ENCODE measurements around the gene ACP2.

The ACP2 gene

GRCh38 chr11:47248664-47249377 is at the start of gene ACP2:
TSS of gene ACP2 (minus strand) at chr11:47248814. CDS start at chr11:47248789, 25 bp downstream.
- DNase-seq, result peak; percentile 63

- DNase-seq, result no peak
These were observed 47.4 kb upstream of the ACP2 start for GRCh38 chr11:47296045-47296444.

- no peak for DNase-seq
These were observed 46.8 kb upstream of the ACP2 start for GRCh38 chr11:47295385-47295784.

GRCh38 chr11:47289856-47290255 is 41.2 kb upstream of the ACP2 start:
- no peak for DNase-seq

GRCh38 chr11:47288066-47288465 is 39.5 kb upstream of the ACP2 start:
- no peak for DNase-seq

- DNase-seq, result no peak
These were observed 37.6 kb upstream of the ACP2 start for GRCh38 chr11:47285969-47286770.

- no peak for DNase-seq
These were observed 35.5 kb upstream of the ACP2 start for GRCh38 chr11:47284151-47284550.

GRCh38 chr11:47282462-47282861 is 33.8 kb upstream of the ACP2 start:
- DNase-seq, result no peak

- no peak for DNase-seq
These were observed 32.2 kb upstream of the ACP2 start for GRCh38 chr11:47280860-47281259.

- DNase-seq, result no peak
These were observed 31.5 kb upstream of the ACP2 start for GRCh38 chr11:47280099-47280498.

GRCh38 chr11:47278769-47279168 is 30.2 kb upstream of the ACP2 start:
- DNase-seq, result no peak

- DNase-seq, result no peak
These were observed 29.4 kb upstream of the ACP2 start for GRCh38 chr11:47278058-47278457.

- no peak for DNase-seq
These were observed 28.3 kb upstream of the ACP2 start for GRCh38 chr11:47276923-47277322.

- DNase-seq, result no peak
These were observed 26.1 kb upstream of the ACP2 start for GRCh38 chr11:47274495-47275235.

- no peak for DNase-seq
These were observed 24.1 kb upstream of the ACP2 start for GRCh38 chr11:47272706-47273105.

GRCh38 chr11:47271961-47272661 is 23.5 kb upstream of the ACP2 start:
- DNase-seq, result no peak

- DNase-seq, result no peak
These were observed 22.7 kb upstream of the ACP2 start for GRCh38 chr11:47271328-47271727.

- no peak for DNase-seq
These were observed 22.0 kb upstream of the ACP2 start for GRCh38 chr11:47270331-47271271.

- DNase-seq, result peak; percentile 70
These were observed 21.3 kb upstream of the ACP2 start, which contains the start of gene MADD for GRCh38 chr11:47269829-47270305. TSS of gene MADD (plus strand) at chr11:47270133.

- peak; percentile 70 for DNase-seq
These were observed 20.6 kb upstream of the ACP2 start for GRCh38 chr11:47269002-47269828.
